WTC11 (cell line): ENCODE data around the gene ACHE. TPM values are rescaled to one million over a fixed set of nuclear protein-coding genes. Genes with fewer than 3 reads are reported as not detected.

Source experiments
- ATAC-seq: fragments of 200-7000 bp; cut with Tn5 transposase; 2 replicates; pipeline ENCODE4 v1.10.0; 2021; ENCODE audit warnings: mild to moderate bottlenecking, moderate library complexity
- CTCF ChIA-PET: fragments of 300-600 bp; sonication (Branson Sonifier 250); formaldehyde crosslinking; loops from one replicate; lab custom pipeline; 2021; ENCODE audit warnings: antibody characterized with exemption; lab: Charles Lee
- POLR2A ChIA-PET: fragments of 350-600 bp; sonication (Branson Sonifier 250); formaldehyde crosslinking; loops from one replicate; lab custom pipeline; 2021; ENCODE audit warnings: antibody characterized with exemption; lab: Charles Lee
- DNase-seq: peaks from one replicate; pipeline ENCODE4 v3.0.0; 2021; ENCODE audit warnings: low spot score
- H3K27ac Mint-ChIP-seq: 2 replicates; pipeline ENCODE4 v1.8.0; 2021; ENCODE audit warnings: mixed read lengths
- H3K27me3 Mint-ChIP-seq: 2 replicates; pipeline ENCODE4 v1.8.0; 2021; ENCODE audit warnings: low read depth, mild to moderate bottlenecking, moderate library complexity, mixed read lengths
- H3K36me3 Mint-ChIP-seq: 2 replicates; pipeline ENCODE4 v1.8.0; 2021; ENCODE audit warnings: mixed read lengths
- H3K4me1 Mint-ChIP-seq: 2 replicates; pipeline ENCODE4 v1.8.0; 2022; ENCODE audit warnings: mixed read lengths
- H3K4me3 Mint-ChIP-seq: 2 replicates; pipeline ENCODE4 v1.8.0; 2021; ENCODE audit warnings: mild to moderate bottlenecking, moderate library complexity, mixed read lengths
- H3K9me3 Mint-ChIP-seq: 2 replicates; pipeline ENCODE4 v1.8.0; 2021; ENCODE audit warnings: mixed read lengths
- FOXK1 ChIP-seq: sonication (generic); formaldehyde crosslinking; IDR thresholded peaks from 2 replicates; pipeline ENCODE4 v1.8.0; 2022; ENCODE audit warnings: mild to moderate bottlenecking, moderate library complexity, missing genetic modification reagents
- FOXP1 ChIP-seq: sonication (generic); formaldehyde crosslinking; IDR thresholded peaks from 2 replicates; pipeline ENCODE4 v1.8.0; 2022; ENCODE audit warnings: missing genetic modification reagents, mild to moderate bottlenecking, moderate library complexity, borderline replicate concordance
- HMGXB4 ChIP-seq: sonication (generic); formaldehyde crosslinking; IDR thresholded peaks from 2 replicates; pipeline ENCODE4 v1.8.1; 2023; ENCODE audit warnings: mild to moderate bottlenecking, moderate library complexity, missing genetic modification reagents
- JAZF1 ChIP-seq: fragments of 250-450 bp; sonication (Bioruptor Pico); IDR thresholded peaks from 2 replicates; pipeline ENCODE4 v1.9.0; 2021; ENCODE audit warnings: moderate library complexity, mild to moderate bottlenecking, inconsistent platforms
- NR2C2 ChIP-seq: sonication (generic); formaldehyde crosslinking; IDR thresholded peaks from 2 replicates; pipeline ENCODE4 v1.8.0; 2022; ENCODE audit warnings: mild to moderate bottlenecking, missing genetic modification reagents
- PRRX2 ChIP-seq: fragments of 250-450 bp; sonication (Bioruptor Pico); IDR thresholded peaks from 2 replicates; pipeline ENCODE4 v1.8.0; 2021; ENCODE audit warnings: mild to moderate bottlenecking
- ZNF317 ChIP-seq: sonication (generic); formaldehyde crosslinking; IDR thresholded peaks from 2 replicates; pipeline ENCODE4 v1.8.1; 2023; ENCODE audit warnings: low read depth, mild to moderate bottlenecking, moderate library complexity, missing genetic modification reagents, borderline replicate concordance
- ZNF396 ChIP-seq: fragments of 250-450 bp; sonication (Bioruptor Pico); IDR thresholded peaks from 2 replicates; pipeline ENCODE4 v1.8.0; 2021; ENCODE audit warnings: mild to moderate bottlenecking, moderate library complexity, borderline replicate concordance
- ZNF532 ChIP-seq: fragments of 250-450 bp; sonication (Bioruptor Pico); IDR thresholded peaks from 2 replicates; pipeline ENCODE4 v1.9.0; 2021; ENCODE audit warnings: mild to moderate bottlenecking, borderline replicate concordance
- total RNA-seq: library from RNA; stranded (reverse); gene quantifications from 3 replicates; pipeline ENCODE4 v1.2.3, GENCODE V29; 2021
- TF ChIP-seq, protein P1 (sequence below): sonication (generic); formaldehyde crosslinking; IDR thresholded peaks from 2 replicates; pipeline ENCODE4 v1.8.0; 2023; ENCODE audit warnings: missing genetic modification reagents, mild to moderate bottlenecking, borderline replicate concordance
- TF ChIP-seq, protein P2 (sequence below): sonication (generic); formaldehyde crosslinking; IDR thresholded peaks from 2 replicates; pipeline ENCODE4 v1.8.0; 2022; ENCODE audit warnings: mild to moderate bottlenecking, missing genetic modification reagents
- TF ChIP-seq, protein P3 (sequence below): sonication (generic); formaldehyde crosslinking; IDR thresholded peaks from 2 replicates; pipeline ENCODE4 v1.8.1; 2023; ENCODE audit warnings: mild to moderate bottlenecking, missing genetic modification reagents, moderate library complexity
- TF ChIP-seq, protein P4 (sequence below): fragments of 250-450 bp; sonication (Bioruptor Pico); conservative IDR thresholded peaks from 2 replicates; pipeline ENCODE4 v1.9.0; 2021; ENCODE audit warnings: mild to moderate bottlenecking
- TF ChIP-seq, protein P5 (sequence below): sonication (generic); formaldehyde crosslinking; IDR thresholded peaks from 2 replicates; pipeline ENCODE4 v1.8.1; 2022; ENCODE audit warnings: low read depth, mild to moderate bottlenecking, moderate library complexity, missing genetic modification reagents, borderline replicate concordance
- TF ChIP-seq, protein P6 (sequence below): sonication (generic); formaldehyde crosslinking; IDR thresholded peaks from 2 replicates; pipeline ENCODE4 v1.8.1; 2022; ENCODE audit warnings: mild to moderate bottlenecking, moderate library complexity, missing genetic modification reagents

Gene ACHE
- total RNA-seq, 1 experiment from 2014 or later, result 7.7 TPM

DNA sequence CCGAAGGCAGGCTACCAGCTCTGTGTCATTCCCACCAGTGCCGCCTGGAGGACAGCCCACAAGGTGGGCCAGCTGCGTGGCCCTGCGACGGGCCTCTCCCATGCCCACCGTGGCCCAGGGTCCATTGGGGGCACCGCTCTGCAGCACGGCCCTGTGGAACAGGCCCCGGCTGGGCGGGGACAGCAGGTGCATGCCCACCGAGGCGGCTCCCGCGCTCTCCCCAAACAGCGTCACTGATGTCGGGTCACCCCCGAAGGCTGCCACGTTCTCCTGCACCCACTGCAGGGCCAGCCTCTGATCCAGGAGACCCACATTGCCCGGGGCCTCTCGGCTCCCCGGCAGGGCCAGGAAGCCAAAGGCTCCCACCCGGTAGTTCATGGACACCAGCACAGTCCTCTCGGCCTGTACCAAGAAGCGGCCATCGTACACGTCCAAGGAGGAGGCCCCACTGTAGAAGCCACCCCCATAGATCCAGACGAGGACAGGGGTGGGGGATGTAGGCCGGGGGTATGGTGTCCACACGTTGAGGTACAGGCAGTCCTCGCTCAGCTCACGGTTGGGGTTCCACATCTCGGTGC, 2.3 kb downstream of the ACHE start (continued):
- TF ChIP-seq, protein P1, sequence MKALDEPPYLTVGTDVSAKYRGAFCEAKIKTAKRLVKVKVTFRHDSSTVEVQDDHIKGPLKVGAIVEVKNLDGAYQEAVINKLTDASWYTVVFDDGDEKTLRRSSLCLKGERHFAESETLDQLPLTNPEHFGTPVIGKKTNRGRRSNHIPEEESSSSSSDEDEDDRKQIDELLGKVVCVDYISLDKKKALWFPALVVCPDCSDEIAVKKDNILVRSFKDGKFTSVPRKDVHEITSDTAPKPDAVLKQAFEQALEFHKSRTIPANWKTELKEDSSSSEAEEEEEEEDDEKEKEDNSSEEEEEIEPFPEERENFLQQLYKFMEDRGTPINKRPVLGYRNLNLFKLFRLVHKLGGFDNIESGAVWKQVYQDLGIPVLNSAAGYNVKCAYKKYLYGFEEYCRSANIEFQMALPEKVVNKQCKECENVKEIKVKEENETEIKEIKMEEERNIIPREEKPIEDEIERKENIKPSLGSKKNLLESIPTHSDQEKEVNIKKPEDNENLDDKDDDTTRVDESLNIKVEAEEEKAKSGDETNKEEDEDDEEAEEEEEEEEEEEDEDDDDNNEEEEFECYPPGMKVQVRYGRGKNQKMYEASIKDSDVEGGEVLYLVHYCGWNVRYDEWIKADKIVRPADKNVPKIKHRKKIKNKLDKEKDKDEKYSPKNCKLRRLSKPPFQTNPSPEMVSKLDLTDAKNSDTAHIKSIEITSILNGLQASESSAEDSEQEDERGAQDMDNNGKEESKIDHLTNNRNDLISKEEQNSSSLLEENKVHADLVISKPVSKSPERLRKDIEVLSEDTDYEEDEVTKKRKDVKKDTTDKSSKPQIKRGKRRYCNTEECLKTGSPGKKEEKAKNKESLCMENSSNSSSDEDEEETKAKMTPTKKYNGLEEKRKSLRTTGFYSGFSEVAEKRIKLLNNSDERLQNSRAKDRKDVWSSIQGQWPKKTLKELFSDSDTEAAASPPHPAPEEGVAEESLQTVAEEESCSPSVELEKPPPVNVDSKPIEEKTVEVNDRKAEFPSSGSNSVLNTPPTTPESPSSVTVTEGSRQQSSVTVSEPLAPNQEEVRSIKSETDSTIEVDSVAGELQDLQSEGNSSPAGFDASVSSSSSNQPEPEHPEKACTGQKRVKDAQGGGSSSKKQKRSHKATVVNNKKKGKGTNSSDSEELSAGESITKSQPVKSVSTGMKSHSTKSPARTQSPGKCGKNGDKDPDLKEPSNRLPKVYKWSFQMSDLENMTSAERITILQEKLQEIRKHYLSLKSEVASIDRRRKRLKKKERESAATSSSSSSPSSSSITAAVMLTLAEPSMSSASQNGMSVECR (CRISPR knock-in tag), result no peak
- TF ChIP-seq ZNF532 (CRISPR knock-in tag) (no peak), ZNF317 (CRISPR knock-in tag) (no peak)
- TF ChIP-seq, protein P2, sequence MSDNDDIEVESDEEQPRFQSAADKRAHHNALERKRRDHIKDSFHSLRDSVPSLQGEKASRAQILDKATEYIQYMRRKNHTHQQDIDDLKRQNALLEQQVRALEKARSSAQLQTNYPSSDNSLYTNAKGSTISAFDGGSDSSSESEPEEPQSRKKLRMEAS (CRISPR knock-in tag), result no peak

- DNase-seq (no peak), ATAC-seq (no peak)
- CTCF ChIA-PET, result interaction anchor here (1.2 to 3.2 kb wide), 3 partner anchors 58 to 73 kb away, joined by 3 to 30 read pairs (median 10); partner anchors contain the start of gene MUC3A
- POLR2A ChIA-PET, result no interaction called here
- Mint-ChIP-seq H3K36me3 (peaks cover 10% of the 10 kb centered on the region), H3K27ac (no peak overlapping the region), H3K9me3 (no peaks in the 10 kb centered on the region), H3K27me3 (peaks cover 24% of the 10 kb centered on the region), H3K4me3 (peak overlapping the region; percentile 6), H3K4me1 (peaks cover 38% of the 10 kb centered on the region)
- TF ChIP-seq, protein P3, sequence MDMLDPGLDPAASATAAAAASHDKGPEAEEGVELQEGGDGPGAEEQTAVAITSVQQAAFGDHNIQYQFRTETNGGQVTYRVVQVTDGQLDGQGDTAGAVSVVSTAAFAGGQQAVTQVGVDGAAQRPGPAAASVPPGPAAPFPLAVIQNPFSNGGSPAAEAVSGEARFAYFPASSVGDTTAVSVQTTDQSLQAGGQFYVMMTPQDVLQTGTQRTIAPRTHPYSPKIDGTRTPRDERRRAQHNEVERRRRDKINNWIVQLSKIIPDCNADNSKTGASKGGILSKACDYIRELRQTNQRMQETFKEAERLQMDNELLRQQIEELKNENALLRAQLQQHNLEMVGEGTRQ, result no peak
- TF ChIP-seq, protein P4, sequence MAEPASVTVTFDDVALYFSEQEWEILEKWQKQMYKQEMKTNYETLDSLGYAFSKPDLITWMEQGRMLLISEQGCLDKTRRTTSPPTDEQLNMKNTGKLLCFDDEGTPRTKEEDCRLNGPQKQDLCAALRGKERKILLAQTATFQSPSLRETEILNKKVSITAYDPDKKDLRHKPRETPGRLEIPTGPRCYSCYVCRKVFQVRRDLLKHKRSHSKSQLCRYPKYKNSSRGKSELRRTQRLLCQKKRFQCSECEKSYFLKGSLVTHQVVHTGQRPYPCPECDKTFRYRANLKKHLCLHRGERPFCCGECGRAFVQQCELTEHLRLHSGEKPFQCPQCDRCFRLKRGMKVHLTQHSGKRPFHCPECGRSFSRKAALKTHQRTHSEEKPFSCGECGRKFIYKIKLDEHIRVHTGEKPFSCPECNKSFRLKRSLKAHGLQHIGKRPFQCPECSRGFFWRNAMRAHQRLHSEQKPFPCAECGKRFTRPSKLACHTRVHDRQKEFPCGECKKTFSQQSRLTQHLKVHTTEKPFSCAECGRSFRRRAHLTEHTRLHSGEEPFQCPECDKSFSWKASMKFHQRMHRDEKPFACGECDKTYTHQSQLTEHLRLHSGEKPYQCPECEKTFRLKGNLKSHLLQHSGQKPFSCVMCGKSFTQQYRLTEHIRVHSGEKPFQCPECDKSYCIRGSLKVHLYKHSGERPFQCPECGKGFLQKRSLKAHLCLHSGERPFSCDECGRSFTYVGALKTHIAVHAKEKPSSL (CRISPR knock-in tag), result no peak
- TF ChIP-seq FOXK1, result no peak
- TF ChIP-seq, protein P5, sequence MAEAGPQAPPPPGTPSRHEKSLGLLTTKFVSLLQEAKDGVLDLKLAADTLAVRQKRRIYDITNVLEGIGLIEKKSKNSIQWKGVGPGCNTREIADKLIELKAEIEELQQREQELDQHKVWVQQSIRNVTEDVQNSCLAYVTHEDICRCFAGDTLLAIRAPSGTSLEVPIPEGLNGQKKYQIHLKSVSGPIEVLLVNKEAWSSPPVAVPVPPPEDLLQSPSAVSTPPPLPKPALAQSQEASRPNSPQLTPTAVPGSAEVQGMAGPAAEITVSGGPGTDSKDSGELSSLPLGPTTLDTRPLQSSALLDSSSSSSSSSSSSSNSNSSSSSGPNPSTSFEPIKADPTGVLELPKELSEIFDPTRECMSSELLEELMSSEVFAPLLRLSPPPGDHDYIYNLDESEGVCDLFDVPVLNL (CRISPR knock-in tag), result no peak
- TF ChIP-seq PRRX2 (CRISPR knock-in tag), result no peak
- TF ChIP-seq ZNF396 (CRISPR knock-in tag), result no peak
- no peak for TF ChIP-seq FOXP1 (CRISPR knock-in tag)
- no peak for TF ChIP-seq HMGXB4
- TF ChIP-seq NR2C2 (CRISPR knock-in tag), result no peak
- TF ChIP-seq, protein P6, sequence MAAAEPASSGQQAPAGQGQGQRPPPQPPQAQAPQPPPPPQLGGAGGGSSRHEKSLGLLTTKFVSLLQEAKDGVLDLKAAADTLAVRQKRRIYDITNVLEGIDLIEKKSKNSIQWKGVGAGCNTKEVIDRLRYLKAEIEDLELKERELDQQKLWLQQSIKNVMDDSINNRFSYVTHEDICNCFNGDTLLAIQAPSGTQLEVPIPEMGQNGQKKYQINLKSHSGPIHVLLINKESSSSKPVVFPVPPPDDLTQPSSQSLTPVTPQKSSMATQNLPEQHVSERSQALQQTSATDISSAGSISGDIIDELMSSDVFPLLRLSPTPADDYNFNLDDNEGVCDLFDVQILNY (CRISPR knock-in tag), result no peak
- no peak for TF ChIP-seq JAZF1
These were observed 3.0 kb downstream of the ACHE start for GRCh38 chr7:100892364-100893317.
